SK-N-SH (cell line): ENCODE measurements around the gene DEFB125. TPM values are rescaled to one million over a fixed set of nuclear protein-coding genes. Genes with fewer than 3 reads are reported as not detected.

Experiments
- CTCF ChIA-PET: fragments of 300-600, 350-600 bp; formaldehyde crosslinking; extraction: SDS; loops from one replicate; lab custom pipeline; 2021; lab: Yijun Ruan, JAX
- POLR2A ChIA-PET: fragments of 350-600 bp; sonication (Branson Sonifier 250); formaldehyde crosslinking; extraction: SDS; loops from one replicate; lab custom pipeline; 2020; ENCODE audit warnings: antibody characterized with exemption, inconsistent platforms; lab: Yijun Ruan, JAX
- DNase-seq: peaks from one replicate; pipeline ENCODE4 v3.0.0; 2012
- H2AFZ ChIP-seq: fragments of 200-600 bp; sonication (generic); 2 replicates; pipeline ENCODE4 v1.8.1; 2016; ENCODE audit warnings: antibody characterized with exemption, mild to moderate bottlenecking, low read depth
- H3F3A ChIP-seq: fragments of 200-600 bp; sonication (generic); replicated peaks from 2 replicates; pipeline ENCODE3; 2016; ENCODE audit warnings: antibody characterized with exemption, mild to moderate bottlenecking; ENCODE audit not compliant: insufficient read depth
- H3K27ac ChIP-seq, 2 experiments: fragments of 200-500 bp in 1 of 2; fragments of 200-600 bp in 1 of 2; sonication (Bioruptor generic) in 1 of 2; sonication (generic), shearing (Covaris generic) in 1 of 2; 2 replicates each; pipeline versions ENCODE4 v1.5.1 to v1.6.1; 2014 to 2016; ENCODE audit warnings: low read depth in 2 of 2, inconsistent platforms in 1 of 2, low read length in 1 of 2, mild to moderate bottlenecking in 1 of 2, mixed read lengths in 1 of 2
- H3K27me3 ChIP-seq: fragments of 200-600 bp; sonication (generic), shearing (Covaris generic); 2 replicates; pipeline ENCODE4 v1.6.1; 2016; ENCODE audit warnings: mixed run types; ENCODE audit not compliant: insufficient read depth
- H3K36me3 ChIP-seq, 2 experiments: fragments of 200-500 bp in 1 of 2; fragments of 200-600 bp in 1 of 2; sonication (Bioruptor generic) in 1 of 2; sonication (generic) in 1 of 2; replicated peaks in 1 of 2; 2 replicates each; pipeline versions ENCODE3 to v1.5.1; 2014 to 2016; ENCODE audit warnings: low read length in 1 of 2, mild to moderate bottlenecking in 1 of 2; ENCODE audit not compliant: insufficient read depth in 2 of 2, control insufficient read depth in 1 of 2
- H3K4me1 ChIP-seq, 2 experiments: fragments of 200-500 bp in 1 of 2; fragments of 200-600 bp in 1 of 2; sonication (Bioruptor generic) in 1 of 2; sonication (generic), shearing (Covaris generic) in 1 of 2; 2 replicates each; pipeline versions ENCODE4 v1.5.1 to v1.6.1; 2014 to 2016; ENCODE audit warnings: low read depth in 1 of 2, low read length in 1 of 2, mixed run types in 1 of 2; ENCODE audit not compliant: insufficient read depth in 2 of 2, control insufficient read depth in 1 of 2
- H3K4me2 ChIP-seq: fragments of 200-600 bp; sonication (generic), shearing (Covaris generic); 2 replicates; pipeline ENCODE4 v1.6.1; 2017; ENCODE audit warnings: mixed run types
- H3K4me3 ChIP-seq, 2 experiments: fragments of 200-500 bp in 1 of 2; fragments of 200-600 bp in 1 of 2; sonication (Bioruptor generic) in 1 of 2; sonication (generic), shearing (Covaris generic) in 1 of 2; 2 replicates each; pipeline versions ENCODE4 v1.5.1 to v1.8.1; 2014 to 2016; ENCODE audit warnings: low read depth in 2 of 2, inconsistent platforms in 1 of 2, low read length in 1 of 2, mild to moderate bottlenecking in 1 of 2, mixed read lengths in 1 of 2, moderate library complexity in 1 of 2
- H3K79me2 ChIP-seq: fragments of 200-600 bp; sonication (generic); 2 replicates; pipeline ENCODE4 v1.8.1; 2017; ENCODE audit warnings: mild to moderate bottlenecking; ENCODE audit not compliant: insufficient read depth
- H3K9ac ChIP-seq: fragments of 200-600 bp; sonication (generic); 2 replicates; pipeline ENCODE4 v1.6.1; 2017; ENCODE audit warnings: mixed run types
- H3K9me2 ChIP-seq: fragments of 200-600 bp; sonication (generic); 2 replicates; pipeline ENCODE4 v1.6.1; 2017; ENCODE audit warnings: mixed run types
- H3K9me3 ChIP-seq: fragments of 200-600 bp; sonication (generic); 2 replicates; pipeline ENCODE4 v1.6.1; 2017; ENCODE audit warnings: mixed run types, mild to moderate bottlenecking, moderate library complexity
- H4K20me1 ChIP-seq: fragments of 200-600 bp; sonication (generic); 2 replicates; pipeline ENCODE4 v1.6.1; 2017; ENCODE audit warnings: mild to moderate bottlenecking, mixed run types; ENCODE audit not compliant: insufficient read depth
- CHD2 ChIP-seq: fragments of 150-350 bp; IDR thresholded peaks from 2 replicates; pipeline ENCODE4 v1.6.1; 2018; ENCODE audit warnings: low read length; ENCODE audit not compliant: partially characterized antibody
- EZH2phosphoT487 ChIP-seq: fragments of 200-600 bp; sonication (generic); IDR thresholded peaks from 2 replicates; pipeline ENCODE4 v1.6.1; 2017; ENCODE audit warnings: low read depth, mixed run types, mild to moderate bottlenecking, antibody characterized with exemption, moderate library complexity, borderline replicate concordance
- FOSL2 ChIP-seq: IDR thresholded peaks from 2 replicates; pipeline ENCODE4 v1.4.0; 2012; ENCODE audit warnings: low read depth, mild to moderate bottlenecking, moderate library complexity, borderline replicate concordance
- FOXM1 ChIP-seq: IDR thresholded peaks from 2 replicates; pipeline ENCODE4 v1.4.0; 2012; ENCODE audit warnings: low read depth, mild to moderate bottlenecking
- GABPA ChIP-seq: IDR thresholded peaks from 2 replicates; pipeline ENCODE4 v1.4.0; 2012; ENCODE audit warnings: low read depth, mild to moderate bottlenecking
- IRF3 ChIP-seq: fragments of 150-350 bp; IDR thresholded peaks from 2 replicates; pipeline ENCODE4 v1.6.1; 2016; ENCODE audit warnings: mild to moderate bottlenecking, low read depth, low read length
- JUND ChIP-seq: IDR thresholded peaks from 2 replicates; pipeline ENCODE4 v1.4.0; 2012
- MAX ChIP-seq: IDR thresholded peaks from 2 replicates; pipeline ENCODE4 v1.4.0; 2012; ENCODE audit warnings: low read depth
- PBX3 ChIP-seq: IDR thresholded peaks from 2 replicates; pipeline ENCODE4; 2012
- RCOR1 ChIP-seq: fragments of 150-350 bp; IDR thresholded peaks from 2 replicates; pipeline ENCODE4 v1.6.1; 2017; ENCODE audit warnings: antibody characterized with exemption, low read length
- RXRA ChIP-seq: IDR thresholded peaks from 2 replicates; pipeline ENCODE4 v1.4.0; 2012; ENCODE audit warnings: low read depth, mild to moderate bottlenecking, borderline replicate concordance
- USF1 ChIP-seq: IDR thresholded peaks from 2 replicates; pipeline ENCODE4 v1.4.0; 2012; ENCODE audit warnings: low read depth, borderline replicate concordance
- USF2 ChIP-seq: fragments of 150-350 bp; IDR thresholded peaks from 2 replicates; pipeline ENCODE4 v1.6.1; 2017; ENCODE audit warnings: antibody characterized with exemption, low read length, low read depth, borderline replicate concordance
- ZBTB33 ChIP-seq: IDR thresholded peaks from 2 replicates; pipeline ENCODE4 v1.4.0; 2012; ENCODE audit warnings: low read depth, borderline replicate concordance
- WGBS: methylation state at CpG from one replicate; pipeline ENCODE4 v1.1.6; 2017; ENCODE audit warnings: low lambda C conversion rate; 5-methylcytosine and 5-hydroxymethylcytosine counted together
- polyA plus RNA-seq, 3 experiments: library from polyadenylated mRNA; depleted of rRNA; stranded (reverse); fragments of >200 nt; gene quantifications; 2 replicates each; pipeline ENCODE4 v1.2.3, GENCODE V29; 2012

Gene DEFB125
- polyA plus RNA-seq, 1 of the 3 experiments (the other 2 are of a cell fraction) = not detected

- no peak overlapping the region for H3K4me3 ChIP-seq
- H3K27ac ChIP-seq = no peak overlapping the region
- ChIA-PET CTCF (interaction anchor here (0.9 kb wide), 1 partner anchor 15 kb away, joined by 3 read pairs; no protein-coding TSS in a partner anchor), POLR2A (no interaction called here)
- H2AFZ ChIP-seq = no peak overlapping the region
- H3K36me3 ChIP-seq = no peaks in the 10 kb centered on the region
- H3K27me3 ChIP-seq = peaks cover 27% of the 10 kb centered on the region; the same call in 1 of the 2 replicates
- no peaks in the 10 kb centered on the region for H4K20me1 ChIP-seq
- DNase-seq = no peak
- H3K4me1 ChIP-seq = no peaks in the 10 kb centered on the region
- 0% methylated on average over 3 of the region's 5 CpGs for WGBS
- H3K9me2 ChIP-seq = no peaks in the 10 kb centered on the region
- no peak for TF ChIP-seq PBX3
- no peak for TF ChIP-seq USF1
- no peak for TF ChIP-seq CHD2
- TF ChIP-seq JUND = no peak
- no peak for TF ChIP-seq RXRA
- no peak for TF ChIP-seq GABPA
- TF ChIP-seq EZH2phosphoT487 = no peak
- no peak for TF ChIP-seq RCOR1
- TF ChIP-seq USF2 = no peak
- TF ChIP-seq ZBTB33 = no peak
- no peak for TF ChIP-seq MAX
- TF ChIP-seq FOSL2 = no peak
- no peak for TF ChIP-seq IRF3
- no peak for TF ChIP-seq FOXM1
- H3K9ac ChIP-seq = no peak overlapping the region
- H3K79me2 ChIP-seq = no peaks in the 10 kb centered on the region
- no peaks in the 10 kb centered on the region for H3K9me3 ChIP-seq
- H3F3A ChIP-seq = no peaks in the 10 kb centered on the region
- no peak overlapping the region for H3K4me2 ChIP-seq
Observed at GRCh38 chr20:103456-103855, 16.0 kb downstream of the DEFB125 start.
